ENCODE data around the gene ANLN. TPM values are rescaled to one million over a fixed set of nuclear protein-coding genes. Genes with fewer than 3 reads are reported as not detected.

ANLN gene
- total RNA-seq, 2 experiments from 2014 or later, result 52.5 to 58.3 TPM

- H3K9me3 Mint-ChIP-seq (ENCODE audit: low read depth), result peaks cover 2% of the 10 kb centered on the region
- intact Hi-C loops (cut with DNase I, micrococcal nuclease), result no loop called here
- ChIA-PET CTCF (no interaction called here), POLR2A (interaction anchor here (0.6 kb wide), 1 partner anchor 232 kb away, joined by 3 read pairs; no protein-coding TSS in a partner anchor)
- H3K27me3 Mint-ChIP-seq, result peaks cover 11% of the 10 kb centered on the region
- H3K27ac Mint-ChIP-seq, result no peak overlapping the region
- H3K4me1 Mint-ChIP-seq, result peaks cover 30% of the 10 kb centered on the region
- ATAC-seq (no peak), DNase-seq (no peak)
- peaks cover 59% of the 10 kb centered on the region for H3K36me3 Mint-ChIP-seq (ENCODE audit: low read depth)
- H3K4me3 Mint-ChIP-seq, result no peak overlapping the region
Measured at GRCh38 chr7:36395171-36395894, 5.7 kb downstream of the ANLN start.

- ATAC-seq (peak; percentile 25), DNase-seq (peak; percentile 18)
- Mint-ChIP-seq H3K27me3 (peaks cover 6% of the 10 kb centered on the region), H3K27ac (no peak overlapping the region), H3K36me3 (ENCODE audit: low read depth) (peaks cover 60% of the 10 kb centered on the region), H3K9me3 (ENCODE audit: low read depth) (peaks cover 2% of the 10 kb centered on the region), H3K4me3 (no peak overlapping the region), H3K4me1 (peaks cover 22% of the 10 kb centered on the region)
- intact Hi-C loops (cut with DNase I, micrococcal nuclease), result no loop called here
- CTCF ChIA-PET, result interaction anchor here (0.7 kb wide), 1 partner anchor 134 kb away, joined by 4 read pairs; no protein-coding TSS in a partner anchor
- POLR2A ChIA-PET, result interaction anchor here (0.6 kb wide), 1 partner anchor 231 kb away, joined by 3 read pairs; no protein-coding TSS in a partner anchor
Measured at GRCh38 chr7:36396150-36396549, 6.5 kb downstream of the ANLN start.

- Mint-ChIP-seq H3K27me3 (peaks cover 2% of the 10 kb centered on the region), H3K36me3 (ENCODE audit: low read depth) (peaks cover 67% of the 10 kb centered on the region), H3K9me3 (ENCODE audit: low read depth) (peaks cover 2% of the 10 kb centered on the region), H3K4me1 (peaks cover 5% of the 10 kb centered on the region), H3K27ac (no peak overlapping the region), H3K4me3 (no peak overlapping the region)
- DNase-seq (no peak), ATAC-seq (no peak)
- intact Hi-C loops (cut with DNase I, micrococcal nuclease), result no loop called here
- CTCF ChIA-PET, result interaction anchor here (1.0 to 1.4 kb wide), 3 partner anchors 8 to 33 kb away, joined by 4 read pairs; no protein-coding TSS in a partner anchor
- POLR2A ChIA-PET, result interaction anchor here (0.7 kb wide), 1 partner anchor 538 kb away, joined by 8 read pairs; no protein-coding TSS in a partner anchor
Measured at GRCh38 chr7:36400036-36400435, 10.4 kb downstream of the ANLN start.

GRCh38 chr7:36400606-36401005 is 10.9 kb downstream of the ANLN start:
- peaks cover under 1% of the 10 kb centered on the region for H3K9me3 Mint-ChIP-seq (ENCODE audit: low read depth)
- POLR2A ChIA-PET, result interaction anchor here (0.7 kb wide), 1 partner anchor 538 kb away, joined by 8 read pairs; no protein-coding TSS in a partner anchor
- no peak for DNase-seq
- H3K27ac Mint-ChIP-seq, result no peak overlapping the region
- peaks cover 64% of the 10 kb centered on the region for H3K36me3 Mint-ChIP-seq (ENCODE audit: low read depth)
- ATAC-seq, result no peak
- H3K4me3 Mint-ChIP-seq, result no peak overlapping the region
- CTCF ChIA-PET, result interaction anchor here (0.6 to 1.4 kb wide), 3 partner anchors 8 to 1709 kb away, joined by 4 read pairs; no protein-coding TSS in a partner anchor
- intact Hi-C loops (cut with DNase I, micrococcal nuclease), result no loop called here
- H3K27me3 Mint-ChIP-seq, result no peaks in the 10 kb centered on the region
- H3K4me1 Mint-ChIP-seq, result peaks cover 4% of the 10 kb centered on the region

DNA sequence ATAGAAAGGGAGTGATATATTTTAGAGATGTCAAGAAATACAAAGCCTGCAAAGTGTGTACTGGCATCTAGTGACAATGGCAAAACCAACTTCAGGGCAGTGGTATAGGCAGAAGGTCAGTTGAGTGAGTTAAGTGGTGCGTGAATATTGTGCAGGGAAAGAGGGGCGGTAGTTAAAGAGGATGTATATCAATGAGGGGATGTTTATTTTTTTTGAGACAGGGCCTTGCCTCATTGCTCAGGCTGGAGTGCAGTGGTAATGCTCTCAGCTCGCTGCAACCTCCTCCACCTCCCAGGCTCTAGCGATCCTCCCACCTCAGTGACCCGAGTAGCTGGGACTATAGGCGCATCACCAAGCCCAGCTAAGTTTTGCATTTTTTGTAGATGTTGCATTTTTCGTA is 13.8 kb downstream of the ANLN start:
- CTCF ChIA-PET, result no interaction called here
- DNase-seq (no peak), ATAC-seq (no peak)
- H3K27ac Mint-ChIP-seq, result no peak overlapping the region
- no peaks in the 10 kb centered on the region for H3K4me1 Mint-ChIP-seq
- no peak overlapping the region for H3K4me3 Mint-ChIP-seq
- intact Hi-C loops (cut with DNase I, micrococcal nuclease), result no loop called here
- POLR2A ChIA-PET, result no interaction called here
- H3K27me3 Mint-ChIP-seq, result no peaks in the 10 kb centered on the region
- peaks cover 52% of the 10 kb centered on the region for H3K36me3 Mint-ChIP-seq (ENCODE audit: low read depth)
- no peaks in the 10 kb centered on the region for H3K9me3 Mint-ChIP-seq (ENCODE audit: low read depth)

- peaks cover 42% of the 10 kb centered on the region for H3K36me3 Mint-ChIP-seq (ENCODE audit: low read depth)
- H3K27ac Mint-ChIP-seq, result no peak overlapping the region
- ATAC-seq, result no peak
- DNase-seq, result no peak
- POLR2A ChIA-PET, result no interaction called here
- H3K9me3 Mint-ChIP-seq (ENCODE audit: low read depth), result no peaks in the 10 kb centered on the region
- no peaks in the 10 kb centered on the region for H3K4me1 Mint-ChIP-seq
- H3K27me3 Mint-ChIP-seq, result no peaks in the 10 kb centered on the region
- no peak overlapping the region for H3K4me3 Mint-ChIP-seq
- CTCF ChIA-PET, result no interaction called here
- intact Hi-C loops (cut with DNase I, micrococcal nuclease), result no loop called here
Measured at GRCh38 chr7:36404639-36405408, 15.2 kb downstream of the ANLN start.

DNA sequence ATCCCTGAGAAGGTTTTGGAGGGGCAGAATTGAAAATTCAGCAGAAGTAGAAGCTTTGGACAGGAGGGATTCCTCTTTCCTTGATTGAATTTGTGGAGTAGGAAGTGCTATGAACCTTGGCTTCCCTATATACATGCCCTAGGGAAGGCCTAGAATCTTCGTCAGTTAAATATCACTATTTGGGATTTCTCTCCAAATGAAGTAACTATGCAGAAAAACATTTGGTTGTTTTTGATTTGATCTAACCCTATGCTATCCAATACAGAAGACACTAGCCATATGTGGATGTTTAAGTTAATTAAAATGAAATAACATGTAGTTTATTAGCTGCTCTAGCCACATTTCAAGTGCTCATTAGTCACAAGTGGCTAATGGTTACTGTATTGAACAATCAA is 15.7 kb downstream of the ANLN start:
- ChIA-PET POLR2A (no interaction called here), CTCF (no interaction called here)
- DNase-seq (no peak), ATAC-seq (no peak)
- no peaks in the 10 kb centered on the region for H3K9me3 Mint-ChIP-seq (ENCODE audit: low read depth)
- H3K4me3 Mint-ChIP-seq, result no peak overlapping the region
- H3K27ac Mint-ChIP-seq, result no peak overlapping the region
- H3K4me1 Mint-ChIP-seq, result no peaks in the 10 kb centered on the region
- H3K27me3 Mint-ChIP-seq, result no peaks in the 10 kb centered on the region
- intact Hi-C loops (cut with DNase I, micrococcal nuclease), result no loop called here
- H3K36me3 Mint-ChIP-seq (ENCODE audit: low read depth), result peaks cover 38% of the 10 kb centered on the region

DNA sequence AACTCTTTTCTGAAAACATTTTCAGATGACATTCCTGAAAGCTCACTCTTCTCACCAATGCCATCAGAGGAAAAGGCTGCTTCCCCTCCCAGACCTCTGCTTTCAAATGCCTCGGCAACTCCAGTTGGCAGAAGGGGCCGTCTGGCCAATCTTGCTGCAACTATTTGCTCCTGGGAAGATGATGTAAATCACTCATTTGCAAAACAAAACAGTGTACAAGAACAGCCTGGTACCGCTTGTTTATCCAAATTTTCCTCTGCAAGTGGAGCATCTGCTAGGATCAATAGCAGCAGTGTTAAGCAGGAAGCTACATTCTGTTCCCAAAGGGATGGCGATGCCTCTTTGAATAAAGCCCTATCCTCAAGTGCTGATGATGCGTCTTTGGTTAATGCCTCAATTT is 16.5 kb downstream of the ANLN start:
- ATAC-seq, result no peak
- Mint-ChIP-seq H3K36me3 (ENCODE audit: low read depth) (peaks cover 41% of the 10 kb centered on the region), H3K4me1 (no peaks in the 10 kb centered on the region), H3K4me3 (no peak overlapping the region), H3K27me3 (no peaks in the 10 kb centered on the region), H3K27ac (no peak overlapping the region), H3K9me3 (ENCODE audit: low read depth) (no peaks in the 10 kb centered on the region)
- intact Hi-C loops (cut with DNase I, micrococcal nuclease), result no loop called here
- DNase-seq, result no peak
- CTCF ChIA-PET, result interaction anchor here (0.8 to 1.2 kb wide), 2 partner anchors 15 to 17 kb away, joined by 3 to 4 read pairs; partner anchors contain the start of gene ANLN
- POLR2A ChIA-PET, result no interaction called here

GRCh38 chr7:36407636-36408550 is 18.2 kb downstream of the ANLN start:
- Mint-ChIP-seq H3K9me3 (ENCODE audit: low read depth) (no peaks in the 10 kb centered on the region), H3K4me1 (no peaks in the 10 kb centered on the region), H3K27me3 (no peaks in the 10 kb centered on the region), H3K27ac (no peak overlapping the region), H3K4me3 (no peak overlapping the region), H3K36me3 (ENCODE audit: low read depth) (peaks cover 40% of the 10 kb centered on the region)
- intact Hi-C loops (cut with DNase I, micrococcal nuclease), result no loop called here
- no peak for ATAC-seq
- CTCF ChIA-PET, result interaction anchor here (0.5 to 1.6 kb wide), 4 partner anchors 13 to 345 kb away, joined by 3 to 4 read pairs (median 3); no protein-coding TSS in a partner anchor
- no peak for DNase-seq
- POLR2A ChIA-PET, result interaction anchor here (0.6 kb wide), 1 partner anchor 44 kb away, joined by 3 read pairs; no protein-coding TSS in a partner anchor

GRCh38 chr7:36408589-36408988 is 18.9 kb downstream of the ANLN start:
- Mint-ChIP-seq H3K9me3 (ENCODE audit: low read depth) (no peaks in the 10 kb centered on the region), H3K27ac (no peak overlapping the region), H3K4me1 (no peaks in the 10 kb centered on the region), H3K36me3 (ENCODE audit: low read depth) (peaks cover 35% of the 10 kb centered on the region), H3K4me3 (no peak overlapping the region), H3K27me3 (no peaks in the 10 kb centered on the region)
- no peak for ATAC-seq
- ChIA-PET CTCF (interaction anchor here (1.6 kb wide), 1 partner anchor 17 kb away, joined by 3 read pairs; no protein-coding TSS in a partner anchor), POLR2A (no interaction called here)
- intact Hi-C loops (cut with DNase I, micrococcal nuclease), result no loop called here
- DNase-seq, result no peak

GRCh38 chr7:36409180-36409579 is 19.5 kb downstream of the ANLN start:
- intact Hi-C loops (cut with DNase I, micrococcal nuclease), result no loop called here
- no peak overlapping the region for H3K27ac Mint-ChIP-seq
- H3K27me3 Mint-ChIP-seq, result no peaks in the 10 kb centered on the region
- DNase-seq, result no peak
- H3K9me3 Mint-ChIP-seq (ENCODE audit: low read depth), result no peaks in the 10 kb centered on the region
- ChIA-PET POLR2A (no interaction called here), CTCF (interaction anchor here (1.6 kb wide), 1 partner anchor 17 kb away, joined by 3 read pairs; no protein-coding TSS in a partner anchor)
- peaks cover 30% of the 10 kb centered on the region for H3K36me3 Mint-ChIP-seq (ENCODE audit: low read depth)
- H3K4me1 Mint-ChIP-seq, result no peaks in the 10 kb centered on the region
- H3K4me3 Mint-ChIP-seq, result no peak overlapping the region
- ATAC-seq, result no peak
